Measurements from ENCODE around the gene CPNE6. TPM values are rescaled to one million over a fixed set of nuclear protein-coding genes. Genes with fewer than 3 reads are reported as not detected.
A peak's percentile ranks its signal among the peaks of the same experiment; 100 is the strongest.

Gene CPNE6
- total and polyA plus RNA-seq, 2 donors (not counting 1 experiment from before 2014, with no cell fraction given) = not detected

GRCh38 chr14:24051789-24052655 lies 19.3 kb upstream of the CPNE6 start, which contains the start of gene CARMIL3:
CARMIL3 (plus strand) TSS chr14:24052009; CDS start chr14:24052154, 145 bp downstream.
- intact Hi-C loops (cut with micrococcal nuclease) = loop anchor here (1.0 to 5.0 kb wide), 2 partner anchors 29 to 465 kb away; no protein-coding TSS in a partner anchor
- WGBS (ENCODE audit: insufficient coverage) = under 1% methylated on average over 87 of the region's 92 CpGs
- H3K27ac ChIP-seq (ENCODE audit: low read length in 2 of 2) = peak within 1 kb of the TSS; percentile 34 to 57
- H2AFZ ChIP-seq (ENCODE audit: insufficient read depth, low read depth, low read length, poor library complexity, severe bottlenecking) = peak within 1 kb of the TSS; percentile 98
- ChIA-PET POLR2A (interaction anchor here (0.8 to 1.6 kb wide), 3 partner anchors 27 to 31 kb away, joined by 3 to 9 read pairs (median 3); no protein-coding TSS in a partner anchor), CTCF (interaction anchor here (0.6 to 14.5 kb wide), 7 partner anchors 9 to 109 kb away, joined by 3 to 220 read pairs (median 5); partner anchors contain the start of genes DCAF11, IRF9 and NRL)
- peaks cover 0 to 3% (median 0%) of the 10 kb centered on the region in 3 donors for H3K9me3 ChIP-seq (ENCODE audit: control extremely low read depth in 1 of 3, control insufficient read depth in 2 of 3, insufficient read depth in 1 of 3, low read length in 2 of 3)
- peak within 1 kb of the TSS; percentile 22 to 81 (median 63) for H3K4me3 ChIP-seq (ENCODE audit: control extremely low read depth in 1 of 5, extremely low read depth in 1 of 5, insufficient read depth in 1 of 5, low read depth in 2 of 5, low read length in 4 of 5)
- no peaks in the 10 kb centered on the region for H3K9me3 Mint-ChIP-seq (ENCODE audit: insufficient read depth)
- H3K27me3 ChIP-seq (replicated peaks in 1 of 4; ENCODE audit: control extremely low read depth in 1 of 4, control insufficient read depth in 3 of 4, insufficient read depth in 4 of 4, low read length in 3 of 4) = peaks cover 0 to 31% (median 8%) of the 10 kb centered on the region in 4 experiments
- peak; percentile 79 for DNase-seq
- H3K9ac ChIP-seq (ENCODE audit: low read length) = peak within 1 kb of the TSS; percentile 78
- peak within 1 kb of the TSS; percentile 83 for H3K4me3 Mint-ChIP-seq
- H3K27ac Mint-ChIP-seq = peak within 1 kb of the TSS; percentile 68
- TF ChIP-seq CTCF (IDR thresholded peaks at IDR 0.05) = no peak
- H3K79me2 ChIP-seq (ENCODE audit: control insufficient read depth, insufficient read depth, low read length) = no peaks in the 10 kb centered on the region
- peak within 1 kb of the TSS; percentile 98 for H3K4me2 ChIP-seq (replicated peaks; ENCODE audit: low read depth, low read length, poor library complexity, severe bottlenecking)
- no peaks in the 10 kb centered on the region for H3K36me3 ChIP-seq (replicated peaks in 1 of 2; ENCODE audit: control extremely low read depth in 1 of 2, control insufficient read depth in 1 of 2, extremely low read depth in 1 of 2, insufficient read depth in 2 of 2, low read length in 1 of 2)
- peak; percentile 87 for ATAC-seq (ENCODE audit: low read depth)
- H4K20me1 ChIP-seq (ENCODE audit: control insufficient read depth, insufficient read depth, low read length, poor library complexity, severe bottlenecking) = no peaks in the 10 kb centered on the region
- peaks cover 19 to 29% of the 10 kb centered on the region in 2 donors for H3K4me1 ChIP-seq (ENCODE audit: control insufficient read depth in 2 of 2, insufficient read depth in 2 of 2, low read length in 2 of 2)
- peaks cover 7% of the 10 kb centered on the region for H3K27me3 Mint-ChIP-seq
- peaks cover 41% of the 10 kb centered on the region for H3K4me1 Mint-ChIP-seq

Data from B cell (primary cell).